Diencephalon (tissue), 1 donor: ENCODE data around the gene KCNA10. TPM values are rescaled to one million over a fixed set of nuclear protein-coding genes. Genes with fewer than 3 reads are reported as not detected.

Experiments used
- total RNA-seq: library from RNA; depleted of rRNA; stranded (reverse); fragments of >200 nt; gene quantifications from one replicate; pipeline ENCODE4 v1.2.3, GENCODE V29; 2014

Gene KCNA10
- not detected for total RNA-seq

DNA sequence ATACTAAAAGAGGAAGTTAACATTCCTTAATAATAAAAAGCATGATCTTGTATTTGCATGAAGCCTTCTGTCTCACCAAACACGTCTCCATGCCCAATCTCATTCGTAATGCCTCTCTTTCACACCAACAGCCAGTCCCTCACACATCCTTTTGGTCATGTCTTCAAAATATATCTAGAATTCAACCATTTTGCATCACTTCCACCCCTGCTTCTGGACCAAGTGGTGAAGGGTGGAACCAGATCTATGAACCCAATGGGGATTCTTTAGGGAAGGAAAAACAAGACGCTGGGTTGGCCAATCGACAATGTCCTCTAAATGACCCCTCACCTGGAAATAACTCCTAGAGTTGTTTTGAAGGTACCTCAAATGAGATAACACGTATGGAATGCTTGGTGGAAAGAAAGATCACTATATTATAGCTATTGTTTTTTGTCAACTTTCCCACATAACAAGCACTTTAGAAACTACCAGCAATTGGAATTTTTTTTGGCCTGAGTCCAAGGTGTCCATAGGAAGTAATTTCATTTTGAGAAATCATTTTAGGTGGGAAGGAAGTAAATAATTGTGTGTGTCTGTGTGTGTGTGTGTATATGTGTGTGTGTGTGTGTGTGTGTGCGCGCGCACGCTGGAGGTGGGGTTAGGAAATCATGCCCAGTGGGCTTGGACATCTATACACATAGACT, at the start of gene KCNA10:
Gene KCNA10 (minus strand): TSS at position 51 of the 686 bp plus-strand sequence. CDS start 388 bp downstream, outside the sequence.

Other genes starting within 250 kb of the KCNA10 start
- gene RBM15, start 179.8 kb downstream of the KCNA10 start, total RNA-seq = 42.4 TPM
- gene SLC16A4, start 128.1 kb downstream of the KCNA10 start, total RNA-seq = 5.8 TPM
- gene LAMTOR5, start 111.5 kb downstream of the KCNA10 start, total RNA-seq = 56.3 TPM
- not detected for gene PROK1, start 68.0 kb downstream of the KCNA10 start, total RNA-seq
- 14.1 TPM for gene KCNA2, start 87.2 kb upstream of the KCNA10 start, total RNA-seq
- gene KCNA3, start 155.8 kb upstream of the KCNA10 start, total RNA-seq = 28.8 TPM